Activated B cell treated with CpG ODN at 0.5 μM for 24 hours (primary cell): ENCODE data around the gene TEAD1. TPM values are rescaled to one million over a fixed set of nuclear protein-coding genes. Genes with fewer than 3 reads are reported as not detected.

Source experiments
- ATAC-seq: fragments of 200-7000 bp; cut with Tn5 transposase; one replicate; pipeline ENCODE4 v1.10.0; 2021; ENCODE audit warnings: low read depth, mild to moderate bottlenecking, moderate library complexity
- CTCF ChIA-PET: fragments of 350-600 bp; sonication (Branson Sonifier 250); formaldehyde crosslinking; loops from one replicate; lab custom pipeline; 2021; ENCODE audit warnings: antibody characterized with exemption; lab: Charles Lee
- POLR2A ChIA-PET: fragments of 350-600 bp; sonication (Branson Sonifier 250); formaldehyde crosslinking; loops from one replicate; lab custom pipeline; 2021; ENCODE audit warnings: antibody characterized with exemption; lab: Charles Lee
- DNase-seq: peaks from one replicate; pipeline ENCODE4 v3.0.0; 2022
- H3K27ac Mint-ChIP-seq: one replicate; pipeline ENCODE4 v1.8.0; 2020; ENCODE audit warnings: mixed read lengths
- H3K27me3 Mint-ChIP-seq: one replicate; pipeline ENCODE4 v1.8.0; 2021; ENCODE audit warnings: mixed read lengths
- H3K36me3 Mint-ChIP-seq: one replicate; pipeline ENCODE4 v1.8.0; 2021; ENCODE audit warnings: low read depth, mixed read lengths
- H3K4me1 Mint-ChIP-seq: one replicate; pipeline ENCODE4 v1.8.0; 2021; ENCODE audit warnings: mixed read lengths
- H3K4me3 Mint-ChIP-seq: one replicate; pipeline ENCODE4 v1.8.0; 2020; ENCODE audit warnings: mild to moderate bottlenecking, mixed read lengths
- H3K9me3 Mint-ChIP-seq: one replicate; pipeline ENCODE4 v1.8.0; 2020; ENCODE audit warnings: mixed read lengths
- intact Hi-C: fragments of 100-400 bp; cut with micrococcal nuclease; formaldehyde crosslinking; loops from one replicate; pipeline ENCODE4 v1.15.1; 2024
- total RNA-seq: library from RNA; stranded (reverse); gene quantifications from 2 replicates; pipeline ENCODE4 v1.2.3, GENCODE V29; 2022
- TF ChIP-seq, protein P1 (sequence below): fragments of 200-600 bp; IDR thresholded peaks from one replicate; pipeline ENCODE4 v1.8.0; 2022; ENCODE audit warnings: antibody characterized with exemption, mild to moderate bottlenecking

TEAD1 gene
- total RNA-seq, 1 donor from 2014 or later = 0.07 TPM

DNA sequence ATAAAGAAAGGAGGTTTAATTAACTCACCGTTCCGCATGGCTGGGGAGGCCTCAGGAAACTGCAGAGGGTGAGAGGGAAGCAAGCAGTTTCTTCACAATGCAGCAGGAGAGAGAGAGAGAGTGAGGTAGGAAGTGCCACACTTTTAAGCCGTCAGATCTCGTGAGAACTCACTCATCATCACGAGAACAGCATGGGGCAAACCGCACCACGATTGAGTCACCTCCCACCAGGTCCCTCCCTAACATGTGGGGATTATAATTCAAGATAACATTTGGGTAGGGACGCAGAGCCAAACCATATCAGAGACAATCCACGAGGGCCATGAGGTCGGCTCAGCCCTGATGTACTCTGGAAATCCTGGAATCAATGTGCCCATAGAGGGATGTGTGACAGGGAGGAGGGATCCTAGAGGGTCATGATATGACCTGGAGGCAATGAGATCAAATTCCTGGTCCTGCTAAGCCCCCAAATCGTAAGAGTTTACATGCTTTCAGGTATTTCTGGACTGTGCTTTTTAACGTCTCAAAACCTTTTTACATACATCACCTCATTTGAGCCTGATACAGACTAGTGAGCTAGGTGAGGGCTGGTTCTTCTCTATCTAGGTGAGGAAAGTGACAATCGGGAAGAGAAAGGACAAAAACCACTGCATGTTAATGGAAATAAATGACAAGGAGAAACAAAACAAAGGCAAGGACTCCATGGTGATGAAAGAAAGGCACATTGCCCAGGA, 315.4 kb downstream of the TEAD1 start:
- TF ChIP-seq, protein P1, sequence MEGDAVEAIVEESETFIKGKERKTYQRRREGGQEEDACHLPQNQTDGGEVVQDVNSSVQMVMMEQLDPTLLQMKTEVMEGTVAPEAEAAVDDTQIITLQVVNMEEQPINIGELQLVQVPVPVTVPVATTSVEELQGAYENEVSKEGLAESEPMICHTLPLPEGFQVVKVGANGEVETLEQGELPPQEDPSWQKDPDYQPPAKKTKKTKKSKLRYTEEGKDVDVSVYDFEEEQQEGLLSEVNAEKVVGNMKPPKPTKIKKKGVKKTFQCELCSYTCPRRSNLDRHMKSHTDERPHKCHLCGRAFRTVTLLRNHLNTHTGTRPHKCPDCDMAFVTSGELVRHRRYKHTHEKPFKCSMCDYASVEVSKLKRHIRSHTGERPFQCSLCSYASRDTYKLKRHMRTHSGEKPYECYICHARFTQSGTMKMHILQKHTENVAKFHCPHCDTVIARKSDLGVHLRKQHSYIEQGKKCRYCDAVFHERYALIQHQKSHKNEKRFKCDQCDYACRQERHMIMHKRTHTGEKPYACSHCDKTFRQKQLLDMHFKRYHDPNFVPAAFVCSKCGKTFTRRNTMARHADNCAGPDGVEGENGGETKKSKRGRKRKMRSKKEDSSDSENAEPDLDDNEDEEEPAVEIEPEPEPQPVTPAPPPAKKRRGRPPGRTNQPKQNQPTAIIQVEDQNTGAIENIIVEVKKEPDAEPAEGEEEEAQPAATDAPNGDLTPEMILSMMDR = no peak
- ATAC-seq (no peak), DNase-seq (no peak)
- no peaks in the 10 kb centered on the region for H3K27me3 Mint-ChIP-seq
- no peaks in the 10 kb centered on the region for H3K4me1 Mint-ChIP-seq
- no peak overlapping the region for H3K4me3 Mint-ChIP-seq
- H3K27ac Mint-ChIP-seq = no peak overlapping the region
- no peaks in the 10 kb centered on the region for H3K9me3 Mint-ChIP-seq
- intact Hi-C loops = no loop called here
- H3K36me3 Mint-ChIP-seq = no peaks in the 10 kb centered on the region
- POLR2A ChIA-PET = no interaction called here
- CTCF ChIA-PET = no interaction called here

DNA sequence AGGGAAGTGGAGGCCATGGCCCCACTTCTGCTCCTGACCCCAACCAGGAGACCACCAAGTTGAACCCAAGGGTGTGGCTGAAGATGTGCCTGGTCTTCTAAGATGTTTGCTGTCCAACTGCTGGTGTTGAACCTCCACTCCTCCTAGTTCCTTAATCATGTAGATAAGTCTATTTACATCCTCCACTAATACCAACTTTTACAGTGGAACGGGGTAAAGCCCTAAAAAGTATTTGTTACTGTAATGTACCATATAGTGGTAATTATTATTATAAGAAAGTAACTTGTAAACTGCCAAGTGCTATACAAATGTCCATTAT, 315.9 kb downstream of the TEAD1 start:
- Mint-ChIP-seq H3K4me1 (no peaks in the 10 kb centered on the region), H3K9me3 (no peaks in the 10 kb centered on the region), H3K36me3 (no peaks in the 10 kb centered on the region), H3K4me3 (no peak overlapping the region), H3K27ac (no peak overlapping the region), H3K27me3 (no peaks in the 10 kb centered on the region)
- POLR2A ChIA-PET = no interaction called here
- TF ChIP-seq, protein P1 = no peak
- no peak for ATAC-seq
- CTCF ChIA-PET = no interaction called here
- intact Hi-C loops = no loop called here
- no peak for DNase-seq

DNA sequence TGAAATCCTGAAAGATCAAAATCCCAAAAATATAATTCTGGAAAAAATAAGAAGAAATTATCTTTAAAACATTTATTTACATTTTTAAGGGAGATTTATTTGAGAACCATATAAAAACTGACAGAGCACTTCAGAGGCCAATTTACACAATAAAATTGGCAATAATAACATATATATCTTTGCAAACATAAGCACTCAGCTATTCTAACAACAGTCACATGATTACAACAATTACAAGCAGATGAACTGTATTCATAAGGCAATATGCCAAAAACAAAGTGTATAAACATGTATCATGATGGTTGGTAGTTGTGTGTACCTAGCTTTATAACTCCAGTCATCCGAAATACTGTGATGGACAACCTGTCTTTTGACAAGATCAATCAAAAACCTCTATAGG, 317.2 kb downstream of the TEAD1 start:
- POLR2A ChIA-PET = no interaction called here
- ATAC-seq = no peak
- DNase-seq = no peak
- CTCF ChIA-PET = no interaction called here
- H3K9me3 Mint-ChIP-seq = peaks cover 7% of the 10 kb centered on the region
- intact Hi-C loops = no loop called here
- TF ChIP-seq, protein P1 = no peak
- no peak overlapping the region for H3K4me3 Mint-ChIP-seq
- H3K27ac Mint-ChIP-seq = no peak overlapping the region
- no peaks in the 10 kb centered on the region for H3K4me1 Mint-ChIP-seq
- H3K36me3 Mint-ChIP-seq = no peaks in the 10 kb centered on the region
- H3K27me3 Mint-ChIP-seq = no peaks in the 10 kb centered on the region

DNA sequence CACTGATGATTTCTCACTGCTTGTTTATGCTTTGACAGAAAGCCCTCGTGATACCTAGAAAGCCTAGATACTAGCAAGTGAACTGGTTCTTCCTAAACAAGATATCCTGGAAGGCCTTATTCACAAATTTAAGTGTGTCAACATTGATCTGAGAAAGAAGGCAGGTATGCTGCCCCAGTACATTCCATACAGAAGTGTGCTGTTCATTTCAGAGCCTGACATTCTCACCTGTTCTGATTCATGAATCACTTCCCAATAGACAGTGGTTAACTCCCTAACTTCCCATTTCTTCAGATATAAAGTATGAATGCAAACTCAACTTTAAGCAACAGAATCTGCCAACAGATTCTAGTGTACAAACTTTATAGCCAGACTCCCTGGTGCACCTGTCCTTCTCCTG, 319.4 kb downstream of the TEAD1 start:
- ChIA-PET POLR2A (no interaction called here), CTCF (no interaction called here)
- ATAC-seq = no peak
- intact Hi-C loops = no loop called here
- Mint-ChIP-seq H3K36me3 (no peaks in the 10 kb centered on the region), H3K4me1 (no peaks in the 10 kb centered on the region), H3K27ac (no peak overlapping the region), H3K27me3 (no peaks in the 10 kb centered on the region), H3K4me3 (no peak overlapping the region), H3K9me3 (peaks cover 7% of the 10 kb centered on the region)
- TF ChIP-seq, protein P1 = no peak
- DNase-seq = no peak
